Esophagus squamous epithelium (tissue), 5 donors: ENCODE data around the gene KLK15. TPM values are rescaled to one million over a fixed set of nuclear protein-coding genes. Genes with fewer than 3 reads are reported as not detected.

Experiments used
- DNase-seq: peaks from one replicate; lab custom pipeline; 2025; lab: John Stamatoyannopoulos, UW
- H3K27ac ChIP-seq, 4 donors: fragments of 200-600 bp; sonication (generic); one replicate each; pipeline ENCODE4 v1.5.1; 2016 to 2019; ENCODE audit warnings: mild to moderate bottlenecking in 1 of 4
- H3K27me3 ChIP-seq, 4 donors: fragments of 200-600 bp; sonication (generic); 1 replicate in 3 of 4; 2 replicates in 1 of 4; pipeline versions ENCODE4 v1.5.1 to v1.6.0; 2017 to 2021; ENCODE audit warnings: antibody characterized with exemption in 1 of 4
- H3K36me3 ChIP-seq, 3 donors: fragments of 200-600 bp; sonication (generic); one replicate each; pipeline ENCODE4 v1.5.1; 2016 to 2019
- H3K4me1 ChIP-seq, 3 donors: fragments of 200-600 bp; sonication (generic); one replicate each; pipeline ENCODE4 v1.5.1; 2017 to 2019
- H3K4me3 ChIP-seq, 4 donors: fragments of 200-600 bp; sonication (generic); 1 replicate in 3 of 4; 2 replicates in 1 of 4; pipeline ENCODE4 v1.5.1; 2016 to 2019; ENCODE audit warnings: mild to moderate bottlenecking in 2 of 4, moderate library complexity in 1 of 4
- H3K9me3 ChIP-seq, 3 donors: fragments of 200-600 bp; sonication (generic); one replicate each; pipeline ENCODE4 v1.5.1; 2016 to 2019
- POLR2A ChIP-seq, 4 donors: fragments of 450-650 bp; IDR thresholded peaks; one replicate each; pipeline ENCODE4 v1.6.1; 2017; ENCODE audit warnings: antibody characterized with exemption in 4 of 4, mild to moderate bottlenecking in 4 of 4, moderate library complexity in 3 of 4
- WGBS, 2 donors: methylation state at CpG; one replicate each; pipeline ENCODE4 v1.1.5; 2018; 5-methylcytosine and 5-hydroxymethylcytosine counted together
- intact Hi-C: fragments of 100-400 bp; cut with DNase I; formaldehyde crosslinking; loops from one replicate; pipeline ENCODE4 v1.15.0; 2022
- total RNA-seq, 4 donors: library from RNA; depleted of rRNA; stranded (reverse); fragments of >200 nt; gene quantifications; one replicate each; pipeline ENCODE4 v1.1.0, GENCODE V29; 2016
- TF ChIP-seq, protein P1 (sequence below), 6 experiments: fragments of 450-650 bp in 4 of 6; fragments of 200-600 bp in 2 of 6; sonication (generic) in 2 of 6; IDR thresholded peaks; one replicate each; pipeline ENCODE4 v1.5.1; 2016 to 2019; ENCODE audit warnings: antibody characterized with exemption in 6 of 6, mild to moderate bottlenecking in 4 of 6, moderate library complexity in 4 of 6
- donor health status: DM: yes; HTN: yes; CAD: no.

The KLK15 gene
- total RNA-seq, 4 donors from 2014 or later = not detected

DNA sequence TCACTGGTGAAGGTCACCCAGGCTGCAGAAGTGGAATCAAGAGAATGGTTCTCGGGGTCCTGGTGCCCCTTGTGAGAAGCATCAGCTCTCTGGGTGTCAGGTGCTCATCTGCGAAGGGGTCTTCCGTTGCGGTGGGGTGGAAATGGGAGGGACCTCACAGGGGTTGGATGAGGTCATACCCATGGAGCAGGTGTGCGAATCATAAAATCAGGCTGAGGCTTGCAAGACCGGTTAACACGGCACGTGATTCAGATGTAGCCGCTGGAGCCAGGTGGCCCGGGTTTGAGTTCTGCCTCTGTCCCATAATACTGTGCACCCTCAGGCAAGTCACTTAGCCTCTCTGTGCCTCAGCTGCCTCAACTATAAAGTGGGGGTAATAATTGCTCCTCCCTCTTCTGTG is 3.9 kb upstream of the KLK15 start:
- peaks cover 0 to 26% (median 5%) of the 10 kb centered on the region in 3 donors for H3K4me1 ChIP-seq
- no peak overlapping the region for H3K27ac ChIP-seq
- TF ChIP-seq, protein P1, sequence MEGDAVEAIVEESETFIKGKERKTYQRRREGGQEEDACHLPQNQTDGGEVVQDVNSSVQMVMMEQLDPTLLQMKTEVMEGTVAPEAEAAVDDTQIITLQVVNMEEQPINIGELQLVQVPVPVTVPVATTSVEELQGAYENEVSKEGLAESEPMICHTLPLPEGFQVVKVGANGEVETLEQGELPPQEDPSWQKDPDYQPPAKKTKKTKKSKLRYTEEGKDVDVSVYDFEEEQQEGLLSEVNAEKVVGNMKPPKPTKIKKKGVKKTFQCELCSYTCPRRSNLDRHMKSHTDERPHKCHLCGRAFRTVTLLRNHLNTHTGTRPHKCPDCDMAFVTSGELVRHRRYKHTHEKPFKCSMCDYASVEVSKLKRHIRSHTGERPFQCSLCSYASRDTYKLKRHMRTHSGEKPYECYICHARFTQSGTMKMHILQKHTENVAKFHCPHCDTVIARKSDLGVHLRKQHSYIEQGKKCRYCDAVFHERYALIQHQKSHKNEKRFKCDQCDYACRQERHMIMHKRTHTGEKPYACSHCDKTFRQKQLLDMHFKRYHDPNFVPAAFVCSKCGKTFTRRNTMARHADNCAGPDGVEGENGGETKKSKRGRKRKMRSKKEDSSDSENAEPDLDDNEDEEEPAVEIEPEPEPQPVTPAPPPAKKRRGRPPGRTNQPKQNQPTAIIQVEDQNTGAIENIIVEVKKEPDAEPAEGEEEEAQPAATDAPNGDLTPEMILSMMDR (IDR thresholded peaks at IDR 0.05) = no peak
- TF ChIP-seq POLR2A (IDR thresholded peaks at IDR 0.05) = no peak
- H3K9me3 ChIP-seq = peaks cover 0 to 3% (median 0%) of the 10 kb centered on the region in 3 donors
- no peaks in the 10 kb centered on the region for H3K36me3 ChIP-seq
- no peak for DNase-seq
- H3K4me3 ChIP-seq = no peak overlapping the region
- H3K27me3 ChIP-seq = peaks cover 0 to 68% (median 0%) of the 10 kb centered on the region in 4 donors
- 36 to 61% methylated on average over 10 of the region's 10 CpGs for WGBS, 2 donors
- intact Hi-C loops = no loop called here

DNA sequence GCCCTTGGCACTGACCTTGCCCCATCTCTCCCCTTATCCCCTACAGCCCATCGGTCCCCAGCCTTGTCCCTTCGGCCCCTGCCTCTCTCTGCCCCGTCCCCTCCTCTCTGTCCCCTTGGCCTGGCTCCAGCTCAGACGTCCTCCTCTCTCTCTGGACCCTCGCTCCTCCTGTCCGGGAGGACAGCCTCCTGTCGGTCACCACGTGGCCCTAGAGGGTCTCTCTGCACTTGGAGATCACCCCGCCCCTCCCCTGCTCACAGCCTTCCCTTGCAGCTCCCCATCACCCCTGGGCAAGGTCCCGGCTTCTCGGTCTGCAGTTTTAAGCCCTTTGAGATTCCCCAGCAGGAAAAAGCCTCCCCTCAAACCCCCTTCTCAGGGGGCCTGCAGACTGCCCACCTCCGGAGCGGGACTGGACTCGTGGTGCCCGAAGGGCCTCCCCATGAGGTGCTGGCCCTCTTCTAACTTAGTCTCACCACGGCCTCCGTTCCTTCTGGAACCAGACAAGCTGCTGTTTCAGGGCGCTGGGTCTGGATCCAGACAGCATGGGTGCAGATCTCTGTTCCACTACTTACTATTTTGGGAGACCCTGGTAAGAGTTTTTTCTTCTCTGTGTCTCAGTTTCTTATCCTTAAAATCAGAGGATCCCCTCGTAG is 3.3 kb upstream of the KLK15 start:
- Histone ChIP-seq H3K4me3 (peak overlapping the region in 2 of 4 donors; percentile 57 to 74), H3K36me3 (no peaks in the 10 kb centered on the region), H3K4me1 (peaks cover 0 to 26% (median 5%) of the 10 kb centered on the region in 3 donors), H3K9me3 (no peaks in the 10 kb centered on the region), H3K27ac (no peak overlapping the region), H3K27me3 (peaks cover 0 to 72% (median 0%) of the 10 kb centered on the region in 4 donors)
- no peak for DNase-seq
- intact Hi-C loops = no loop called here
- TF ChIP-seq, protein P1 (IDR thresholded peaks at IDR 0.05) = no peak
- no peak for TF ChIP-seq POLR2A (IDR thresholded peaks at IDR 0.05)
- 37% methylated on average over 16 to 19 of the region's 19 CpGs for WGBS, 2 donors

DNA sequence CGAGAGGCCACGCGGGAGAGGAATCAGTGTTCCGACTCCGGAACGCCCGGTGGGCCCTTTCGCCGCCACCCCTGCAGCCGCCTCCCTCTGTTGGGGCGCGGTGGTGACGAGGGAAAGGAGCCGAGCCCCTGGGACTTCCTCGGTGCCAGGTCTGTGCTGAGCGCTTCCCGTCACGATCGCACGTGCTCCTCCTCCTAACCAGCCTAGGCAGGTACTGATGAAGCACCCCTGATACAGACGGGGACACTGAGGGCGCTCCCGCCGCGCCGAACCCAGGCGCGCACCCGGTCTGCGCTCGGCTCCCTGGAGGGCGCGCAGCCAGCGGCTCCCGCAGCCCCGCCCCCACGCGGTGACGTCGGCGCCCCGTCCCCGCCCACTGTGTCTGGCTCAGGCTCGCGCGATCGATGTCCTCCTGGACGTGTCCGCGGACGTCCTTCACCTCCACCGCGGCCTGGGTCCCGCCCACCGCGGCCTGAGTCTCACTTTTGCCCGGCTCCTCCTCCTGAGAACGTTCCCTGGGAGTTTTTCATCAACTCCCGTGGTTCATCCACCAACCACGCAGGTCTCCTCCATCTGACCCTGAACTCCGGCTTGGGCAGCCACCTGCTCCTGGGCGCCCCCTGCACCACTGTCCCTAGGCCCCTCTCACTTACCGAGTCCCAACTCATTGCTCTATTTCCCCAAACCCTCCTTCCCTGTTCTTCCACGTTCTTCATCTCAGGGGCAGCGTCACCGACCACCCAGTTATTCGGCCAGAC is 2.6 kb upstream of the KLK15 start:
- peaks cover 0 to 26% (median 5%) of the 10 kb centered on the region in 3 donors for H3K4me1 ChIP-seq
- H3K9me3 ChIP-seq = no peaks in the 10 kb centered on the region
- H3K27me3 ChIP-seq = peaks cover 0 to 78% (median 0%) of the 10 kb centered on the region in 4 donors
- peak overlapping the region in 1 of 4 donors; percentile 39 for H3K27ac ChIP-seq
- H3K36me3 ChIP-seq = no peaks in the 10 kb centered on the region
- DNase-seq = no peak
- TF ChIP-seq, protein P1 (IDR thresholded peaks at IDR 0.05) = no peak
- peak in 1 of 4 donors; percentile 61 for TF ChIP-seq POLR2A (IDR thresholded peaks at IDR 0.05)
- intact Hi-C loops = no loop called here
- WGBS, 2 donors = 4 to 5% methylated on average over 20 to 31 of the region's 67 CpGs
- peak overlapping the region; percentile 30 to 74 (median 55) for H3K4me3 ChIP-seq

DNA sequence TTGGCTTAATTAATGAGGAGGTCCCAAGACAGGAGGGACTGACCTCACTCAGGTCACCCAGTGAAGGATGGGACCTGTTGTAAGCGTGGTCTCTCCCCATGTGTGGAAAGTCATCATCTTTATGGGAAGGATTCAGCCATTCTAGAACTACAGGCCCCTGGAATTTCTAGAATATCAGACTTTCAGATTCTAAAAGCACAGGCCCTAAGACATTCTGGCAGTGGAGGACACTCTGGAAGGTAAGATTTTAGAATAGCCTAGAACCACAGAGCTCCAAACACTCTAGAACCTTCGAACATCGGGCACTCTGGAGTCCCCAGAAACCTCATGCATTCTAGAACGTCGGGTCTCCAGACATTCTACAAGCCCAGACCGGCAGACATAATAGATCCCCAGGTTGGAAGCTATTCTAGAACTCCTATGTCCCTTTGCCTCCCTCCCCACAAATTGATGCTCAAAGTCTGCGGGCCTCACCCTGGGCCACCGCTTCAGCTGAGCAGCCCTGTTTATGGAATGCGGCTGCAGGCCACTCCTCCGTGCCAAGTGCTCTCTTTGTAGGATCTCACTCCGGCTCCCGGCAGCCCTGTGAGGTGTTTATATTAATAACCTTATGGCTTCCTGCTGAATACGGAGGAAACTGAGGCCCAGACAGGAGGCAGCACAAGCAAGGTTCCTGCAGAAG is 1.9 kb upstream of the KLK15 start:
- no peaks in the 10 kb centered on the region for H3K36me3 ChIP-seq
- no peak for DNase-seq
- peak overlapping the region; percentile 30 to 74 (median 55) for H3K4me3 ChIP-seq
- peaks cover 0 to 26% (median 5%) of the 10 kb centered on the region in 3 donors for H3K4me1 ChIP-seq
- TF ChIP-seq, protein P1 (IDR thresholded peaks at IDR 0.05) = no peak
- TF ChIP-seq POLR2A (IDR thresholded peaks at IDR 0.05) = no peak
- peaks cover 0 to 85% (median 0%) of the 10 kb centered on the region in 4 donors for H3K27me3 ChIP-seq
- peak overlapping the region in 1 of 4 donors; percentile 39 for H3K27ac ChIP-seq
- 25 to 32% methylated on average over 7 to 9 of the region's 13 CpGs for WGBS, 2 donors
- intact Hi-C loops = no loop called here
- H3K9me3 ChIP-seq = no peaks in the 10 kb centered on the region
